HepG2 (cell line): ENCODE results near the gene VPS50. TPM values are rescaled to one million over a fixed set of nuclear protein-coding genes. Genes with fewer than 3 reads are reported as not detected.

Source experiments
- ATAC-seq: fragments of 200-7000 bp; cut with Tn5 transposase; 3 replicates; pipeline ENCODE4 v1.9.1; 2020; ENCODE audit warnings: mild to moderate bottlenecking, moderate library complexity
- BruUV-seq: library from RNA; stranded (reverse); fragments of 400-500 nt; replicated peaks from 2 replicates; lab custom pipeline; 2021; lab: Mats Ljungman, UMichigan
- CTCF ChIA-PET: fragments of 300-600 bp; formaldehyde crosslinking; extraction: SDS; loops from one replicate; lab custom pipeline; 2021; ENCODE audit warnings: low total read pairs, inconsistent platforms, low intra/inter-chr PET ratio; lab: Yijun Ruan, JAX
- POLR2A ChIA-PET: fragments of 350-600 bp; sonication (Branson Sonifier 250); formaldehyde crosslinking; loops from one replicate; lab custom pipeline; 2020; ENCODE audit warnings: antibody characterized with exemption, inconsistent platforms; lab: Yijun Ruan, JAX
- DNase-seq: peaks from one replicate; pipeline ENCODE4 v3.0.0-alpha.2; 2015; ENCODE audit warnings: low spot score
- FAIRE-seq: peaks from 3 replicates; lab custom pipeline; 2011; peaks lifted over from hg19 to GRCh38; lab: Jason Lieb, UNC
- H2AFZ ChIP-seq: one replicate; pipeline ENCODE4 v1.6.1; 2011; ENCODE audit warnings: low read length, inconsistent platforms
- H3K27ac ChIP-seq: fragments of 300-600 bp; 3 replicates; pipeline ENCODE4 v1.8.0; 2011; ENCODE audit warnings: mixed run types, mild to moderate bottlenecking, mixed read lengths, low read length, inconsistent platforms; ENCODE audit not compliant: insufficient read depth; ENCODE audit errors: extremely low read length
- H3K27me3 ChIP-seq, 2 experiments: fragments of 200-600 bp in 1 of 2; 2 replicates in 1 of 2; 3 replicates in 1 of 2; pipeline versions ENCODE4 v1.6.0 to v1.8.0; 2011; ENCODE audit warnings: low read length in 2 of 2, mild to moderate bottlenecking in 2 of 2, moderate library complexity in 2 of 2, inconsistent platforms in 1 of 2; ENCODE audit not compliant: insufficient read depth in 2 of 2, control insufficient read depth in 1 of 2
- H3K36me3 ChIP-seq, 2 experiments: fragments of 200-600 bp in 1 of 2; replicated peaks in 1 of 2; 2 replicates in 1 of 2; 3 replicates in 1 of 2; pipeline versions ENCODE4 v1.5.1 to v1.8.0; 2011; ENCODE audit warnings: low read length in 2 of 2, inconsistent platforms in 1 of 2; ENCODE audit not compliant: insufficient read depth in 2 of 2, control insufficient read depth in 1 of 2
- H3K4me1 ChIP-seq: 2 replicates; pipeline ENCODE4 v1.5.1; 2012; ENCODE audit warnings: low read length, inconsistent platforms; ENCODE audit not compliant: insufficient read depth
- H3K4me2 ChIP-seq: 2 replicates; pipeline ENCODE4 v1.6.0; 2011; ENCODE audit warnings: low read depth, low read length, inconsistent platforms
- H3K4me3 ChIP-seq, 3 experiments: fragments of 200-600 bp in 1 of 3; sonication (generic), shearing (Covaris generic) in 1 of 3; replicated peaks in 1 of 3; 2 replicates each; pipeline ENCODE4 v1.5.1; 2011 to 2016; ENCODE audit warnings: low read length in 3 of 3, inconsistent platforms in 2 of 3, low read depth in 2 of 3, mild to moderate bottlenecking in 2 of 3, control low read depth in 1 of 3, mixed read lengths in 1 of 3; ENCODE audit not compliant: insufficient read depth in 1 of 3
- H3K79me2 ChIP-seq: one replicate; pipeline ENCODE4 v1.6.1; 2011; ENCODE audit warnings: low read length, inconsistent platforms; ENCODE audit not compliant: insufficient read depth
- H3K9ac ChIP-seq: 2 replicates; pipeline ENCODE4 v1.6.0; 2011; ENCODE audit warnings: mild to moderate bottlenecking, low read depth, low read length, inconsistent platforms; ENCODE audit not compliant: insufficient read depth
- H3K9me3 ChIP-seq: 2 replicates; pipeline ENCODE4 v1.5.1; 2012; ENCODE audit warnings: mild to moderate bottlenecking, low read length
- H4K20me1 ChIP-seq: 2 replicates; pipeline ENCODE4 v1.6.0; 2011; ENCODE audit warnings: inconsistent platforms, mild to moderate bottlenecking, low read length, moderate library complexity; ENCODE audit not compliant: insufficient read depth
- DZIP1 ChIP-seq: sonication (generic); formaldehyde crosslinking; IDR thresholded peaks from 2 replicates; pipeline ENCODE4 v1.5.0; 2020; ENCODE audit warnings: mild to moderate bottlenecking, missing genetic modification reagents
- FOXA3 ChIP-seq: IDR thresholded peaks from 2 replicates; pipeline ENCODE4 v1.6.1; 2016; ENCODE audit warnings: missing genetic modification reagents, missing compliant biosample characterization
- FOXO1 ChIP-seq: sonication (generic); formaldehyde crosslinking; IDR thresholded peaks from 2 replicates; pipeline ENCODE4 v1.4.0; 2020; ENCODE audit warnings: missing genetic modification reagents
- MTF1 ChIP-seq: sonication (generic); formaldehyde crosslinking; IDR thresholded peaks from 2 replicates; pipeline ENCODE4 v1.5.0; 2020; ENCODE audit warnings: missing genetic modification reagents
- NFKB2 ChIP-seq: sonication (generic); formaldehyde crosslinking; IDR thresholded peaks from 2 replicates; pipeline ENCODE4 v1.4.0; 2020; ENCODE audit warnings: missing genetic modification reagents, borderline replicate concordance
- TFDP1 ChIP-seq: IDR thresholded peaks from 2 replicates; pipeline ENCODE4 v1.6.1; 2016; ENCODE audit warnings: missing compliant biosample characterization, missing genetic modification reagents, borderline replicate concordance
- XRCC5 ChIP-seq: fragments of 200-400 bp; formaldehyde crosslinking; optimal IDR thresholded peaks from 2 replicates; pipeline ENCODE3; 2017; ENCODE audit warnings: mild to moderate bottlenecking, low read length
- ZBTB37 ChIP-seq: sonication (generic); formaldehyde crosslinking; IDR thresholded peaks from 2 replicates; pipeline ENCODE4 v1.4.0; 2020; ENCODE audit warnings: mild to moderate bottlenecking, missing genetic modification reagents
- ZMYM2 ChIP-seq: sonication (generic); formaldehyde crosslinking; IDR thresholded peaks from 2 replicates; pipeline ENCODE4 v1.8.0; 2022; ENCODE audit warnings: mild to moderate bottlenecking, missing genetic modification reagents
- ZNF547 ChIP-seq: sonication (generic); formaldehyde crosslinking; IDR thresholded peaks from 2 replicates; pipeline ENCODE4 v1.5.1; 2020; ENCODE audit warnings: mild to moderate bottlenecking, missing genetic modification reagents
- in situ Hi-C: cut with HindIII; loops from 2 replicates; pipeline ENCODE4 v1.10.0; 2017; ENCODE audit warnings: low pct_unique_long_range_greater_than_20kb; ENCODE audit not compliant: extremely low pct_ligation_motif_present
- intact Hi-C: fragments of 100-400 bp; cut with micrococcal nuclease; formaldehyde crosslinking; loops from one replicate; pipeline ENCODE4 v1.10.0; 2022; ENCODE audit not compliant: unreplicated experiment
- polyA plus RNA-seq, 8 experiments: library from polyadenylated mRNA; depleted of rRNA in 3 of 8; stranded (reverse) in 7 of 8; unstranded in 1 of 8; fragments of >200 nt; fragmentation: Illumina TruSeq in 4 of 8; extraction: Trizol in 4 of 8; gene quantifications; 2 replicates each; pipeline versions ENCODE4 v1.2.1 to v1.2.3, GENCODE V29; 2011 to 2016; ENCODE audit warnings: low read depth in 4 of 8, missing spikeins in 1 of 8, mixed read lengths in 1 of 8; ENCODE audit not compliant: insufficient read depth in 1 of 8
- total RNA-seq, 5 experiments: library from RNA; depleted of rRNA; stranded (reverse); fragments of >200 nt; fragmentation: Illumina TruSeq; extraction: Trizol; gene quantifications; 2 replicates each; pipeline ENCODE4 v1.2.3, GENCODE V29; 2016; ENCODE audit warnings: low read depth in 1 of 5
- TF ChIP-seq, protein P1 (sequence below), 2 experiments: fragments of 450-650 bp in 1 of 2; sonication (generic) in 1 of 2; formaldehyde crosslinking in 1 of 2; IDR thresholded peaks; 2 replicates each; pipeline versions ENCODE4 v1.6.1 to v1.8.0; 2016 to 2022; ENCODE audit warnings: antibody characterized with exemption in 1 of 2, mild to moderate bottlenecking in 1 of 2, missing genetic modification reagents in 1 of 2

Gene VPS50
- total and polyA plus RNA-seq, 2 of the 13 experiments (the other 11 are each of a cell fraction or from before 2014, with no cell fraction given): 10.3 to 20.4 TPM

DNA sequence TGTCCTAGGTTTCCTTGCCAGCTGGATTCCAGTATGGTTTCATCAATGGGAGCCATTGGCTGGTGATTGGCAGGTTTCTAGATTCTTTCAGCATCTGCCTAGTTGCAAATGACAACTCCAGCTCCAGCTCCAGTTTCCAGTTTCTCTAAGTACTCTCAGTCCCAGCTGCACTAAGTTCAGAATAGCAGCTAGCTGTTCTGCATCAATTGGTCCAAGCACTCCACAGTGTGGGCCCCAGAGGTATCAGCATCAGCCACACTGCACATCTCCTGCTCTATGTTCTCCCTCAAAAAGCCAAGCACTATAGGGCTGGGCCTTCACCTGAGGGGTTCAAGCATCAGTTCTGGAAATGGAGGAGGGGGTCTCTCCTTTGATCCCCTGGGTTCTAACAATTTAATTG lies 143.4 kb downstream of the VPS50 start:
- BruUV-seq: no TSS peak
- no peaks in the 10 kb centered on the region for H3K4me1 ChIP-seq
- no peak overlapping the region for H3K4me3 ChIP-seq
- intact Hi-C loops (no loop called here), in situ Hi-C loops (no loop called here)
- no peaks in the 10 kb centered on the region for H4K20me1 ChIP-seq
- no peak overlapping the region for H3K9ac ChIP-seq
- DNase-seq (no peak), ATAC-seq (no peak), FAIRE-seq (no peak)
- no peak for TF ChIP-seq ZBTB37 (CRISPR knock-in tag)
- TF ChIP-seq FOXA3: no peak
- TF ChIP-seq ZNF547 (CRISPR knock-in tag): no peak
- TF ChIP-seq ZMYM2 (CRISPR knock-in tag): no peak
- TF ChIP-seq TFDP1 (CRISPR knock-in tag): no peak
- no peak for TF ChIP-seq MTF1
- TF ChIP-seq NFKB2: no peak
- TF ChIP-seq DZIP1: no peak
- TF ChIP-seq XRCC5: no peak
- TF ChIP-seq, protein P1, sequence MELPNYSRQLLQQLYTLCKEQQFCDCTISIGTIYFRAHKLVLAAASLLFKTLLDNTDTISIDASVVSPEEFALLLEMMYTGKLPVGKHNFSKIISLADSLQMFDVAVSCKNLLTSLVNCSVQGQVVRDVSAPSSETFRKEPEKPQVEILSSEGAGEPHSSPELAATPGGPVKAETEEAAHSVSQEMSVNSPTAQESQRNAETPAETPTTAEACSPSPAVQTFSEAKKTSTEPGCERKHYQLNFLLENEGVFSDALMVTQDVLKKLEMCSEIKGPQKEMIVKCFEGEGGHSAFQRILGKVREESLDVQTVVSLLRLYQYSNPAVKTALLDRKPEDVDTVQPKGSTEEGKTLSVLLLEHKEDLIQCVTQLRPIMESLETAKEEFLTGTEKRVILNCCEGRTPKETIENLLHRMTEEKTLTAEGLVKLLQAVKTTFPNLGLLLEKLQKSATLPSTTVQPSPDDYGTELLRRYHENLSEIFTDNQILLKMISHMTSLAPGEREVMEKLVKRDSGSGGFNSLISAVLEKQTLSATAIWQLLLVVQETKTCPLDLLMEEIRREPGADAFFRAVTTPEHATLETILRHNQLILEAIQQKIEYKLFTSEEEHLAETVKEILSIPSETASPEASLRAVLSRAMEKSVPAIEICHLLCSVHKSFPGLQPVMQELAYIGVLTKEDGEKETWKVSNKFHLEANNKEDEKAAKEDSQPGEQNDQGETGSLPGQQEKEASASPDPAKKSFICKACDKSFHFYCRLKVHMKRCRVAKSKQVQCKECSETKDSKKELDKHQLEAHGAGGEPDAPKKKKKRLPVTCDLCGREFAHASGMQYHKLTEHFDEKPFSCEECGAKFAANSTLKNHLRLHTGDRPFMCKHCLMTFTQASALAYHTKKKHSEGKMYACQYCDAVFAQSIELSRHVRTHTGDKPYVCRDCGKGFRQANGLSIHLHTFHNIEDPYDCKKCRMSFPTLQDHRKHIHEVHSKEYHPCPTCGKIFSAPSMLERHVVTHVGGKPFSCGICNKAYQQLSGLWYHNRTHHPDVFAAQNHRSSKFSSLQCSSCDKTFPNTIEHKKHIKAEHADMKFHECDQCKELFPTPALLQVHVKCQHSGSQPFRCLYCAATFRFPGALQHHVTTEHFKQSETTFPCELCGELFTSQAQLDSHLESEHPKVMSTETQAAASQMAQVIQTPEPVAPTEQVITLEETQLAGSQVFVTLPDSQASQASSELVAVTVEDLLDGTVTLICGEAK (IDR thresholded peaks at IDR 0.05): no peak
- TF ChIP-seq, protein P1 (CRISPR knock-in tag; IDR thresholded peaks at IDR 0.05): no peak
- TF ChIP-seq FOXO1: no peak
- no peaks in the 10 kb centered on the region for H3K36me3 ChIP-seq
- POLR2A ChIA-PET: no interaction called here
- no peak overlapping the region for H3K27ac ChIP-seq
- no peaks in the 10 kb centered on the region for H3K79me2 ChIP-seq
- CTCF ChIA-PET: no interaction called here
- H3K4me2 ChIP-seq: no peak overlapping the region
- H3K9me3 ChIP-seq: no peaks in the 10 kb centered on the region
- H2AFZ ChIP-seq: no peak overlapping the region
- H3K27me3 ChIP-seq: no peaks in the 10 kb centered on the region
